IMR-90 (cell line): Measurements from ENCODE around the gene DENND6B. TPM values are rescaled to one million over a fixed set of nuclear protein-coding genes. Genes with fewer than 3 reads are reported as not detected.

Source experiments
- ATAC-seq: fragments of 200-7000 bp; cut with Tn5 transposase; 2 replicates; pipeline ENCODE4 v1.9.1; 2020; ENCODE audit warnings: low read depth, mild to moderate bottlenecking, moderate library complexity
- BruUV-seq: library from RNA; stranded (reverse); fragments of 400-500 nt; replicated peaks from 2 replicates; lab custom pipeline; 2021; lab: Mats Ljungman, UMichigan
- CTCF ChIA-PET: fragments of 300-600 bp; formaldehyde crosslinking; extraction: SDS; loops from one replicate; lab custom pipeline; 2021; ENCODE audit warnings: antibody characterized with exemption; lab: Yijun Ruan, JAX
- POLR2A ChIA-PET: fragments of 300-600 bp; sonication (Branson Sonifier 250); formaldehyde crosslinking; loops from one replicate; lab custom pipeline; 2022; ENCODE audit warnings: antibody characterized with exemption; ENCODE audit not compliant: unreplicated experiment; lab: Charles Lee
- DNase-seq: peaks from one replicate; pipeline ENCODE4 v3.0.0; 2013
- H2AFZ ChIP-seq: replicated peaks from 2 replicates; pipeline ENCODE3; 2013; ENCODE audit warnings: low read length, mild to moderate bottlenecking; ENCODE audit not compliant: poor library complexity
- H2AK5ac ChIP-seq: 2 replicates; pipeline ENCODE4 v1.6.1; 2013; ENCODE audit warnings: low read depth, low read length, inconsistent platforms
- H2AK9ac ChIP-seq: replicated peaks from 2 replicates; pipeline ENCODE3; 2013; ENCODE audit warnings: mild to moderate bottlenecking, low read depth, low read length, moderate library complexity; ENCODE audit not compliant: poor library complexity
- H2BK120ac ChIP-seq: 2 replicates; pipeline ENCODE4 v1.6.1; 2013; ENCODE audit warnings: low read depth, low read length, inconsistent platforms
- H2BK15ac ChIP-seq: 3 replicates; pipeline ENCODE4 v1.6.1; 2013; ENCODE audit warnings: low read depth, low read length, inconsistent platforms
- H2BK20ac ChIP-seq: 2 replicates; pipeline ENCODE4 v1.6.1; 2013; ENCODE audit warnings: low read depth, mild to moderate bottlenecking, inconsistent platforms, low read length, moderate library complexity
- H2BK5ac ChIP-seq: 2 replicates; pipeline ENCODE4 v1.6.1; 2013; ENCODE audit warnings: mild to moderate bottlenecking, low read depth, low read length, inconsistent platforms; ENCODE audit not compliant: poor library complexity, severe bottlenecking
- H3K14ac ChIP-seq: replicated peaks from 2 replicates; pipeline ENCODE4 v1.6.1; 2013; ENCODE audit warnings: low read depth, low read length, inconsistent platforms
- H3K18ac ChIP-seq: 2 replicates; pipeline ENCODE4 v1.6.1; 2013; ENCODE audit warnings: low read depth, low read length, control low read depth
- H3K23ac ChIP-seq: 2 replicates; pipeline ENCODE4 v1.6.1; 2013; ENCODE audit warnings: low read depth, low read length, inconsistent platforms
- H3K27ac ChIP-seq: 2 replicates; pipeline ENCODE4 v1.5.1; 2013; ENCODE audit warnings: mild to moderate bottlenecking, control low read depth, low read length; ENCODE audit not compliant: insufficient read depth
- H3K27me3 ChIP-seq: 2 replicates; pipeline ENCODE4 v1.6.1; 2013; ENCODE audit warnings: low read length; ENCODE audit not compliant: control insufficient read depth, insufficient read depth
- H3K36me3 ChIP-seq: 2 replicates; pipeline ENCODE4 v1.6.1; 2013; ENCODE audit warnings: low read length, mixed read lengths; ENCODE audit not compliant: control insufficient read depth, insufficient read depth
- H3K4ac ChIP-seq: 2 replicates; pipeline ENCODE4 v1.6.1; 2013; ENCODE audit warnings: low read depth, low read length, inconsistent platforms
- H3K4me1 ChIP-seq: 2 replicates; pipeline ENCODE4 v1.6.1; 2013; ENCODE audit warnings: low read length, mixed read lengths; ENCODE audit not compliant: control insufficient read depth, insufficient read depth
- H3K4me2 ChIP-seq: 2 replicates; pipeline ENCODE4 v1.6.1; 2013; ENCODE audit warnings: low read depth, mild to moderate bottlenecking, control low read depth, low read length, moderate library complexity
- H3K4me3 ChIP-seq: 2 replicates; pipeline ENCODE4 v1.5.1; 2013; ENCODE audit warnings: low read depth, mild to moderate bottlenecking, control low read depth, low read length, moderate library complexity; ENCODE audit not compliant: insufficient read depth
- H3K56ac ChIP-seq: 2 replicates; pipeline ENCODE4 v1.6.1; 2013; ENCODE audit warnings: low read length, inconsistent platforms; ENCODE audit not compliant: insufficient read depth; ENCODE audit errors: extremely low read depth
- H3K79me1 ChIP-seq, 2 experiments: 2 replicates each; pipeline ENCODE4 v1.6.1; 2013; ENCODE audit warnings: low read length in 2 of 2, inconsistent platforms in 1 of 2, low read depth in 1 of 2
- H3K9ac ChIP-seq: 2 replicates; pipeline ENCODE4 v1.6.1; 2013; ENCODE audit warnings: low read depth, low read length, control low read depth
- H3K9me1 ChIP-seq: 2 replicates; pipeline ENCODE4 v1.6.1; 2013; ENCODE audit warnings: low read length, inconsistent platforms; ENCODE audit not compliant: insufficient read depth
- H3K9me3 ChIP-seq: 2 replicates; pipeline ENCODE4 v1.6.1; 2013; ENCODE audit warnings: low read length; ENCODE audit not compliant: control insufficient read depth, insufficient read depth
- H4K20me1 ChIP-seq: 2 replicates; pipeline ENCODE4 v1.6.1; 2013; ENCODE audit warnings: low read length, inconsistent platforms; ENCODE audit not compliant: insufficient read depth
- H4K5ac ChIP-seq: 2 replicates; pipeline ENCODE4 v1.6.1; 2013; ENCODE audit warnings: mild to moderate bottlenecking, low read depth, low read length, control low read depth
- H4K8ac ChIP-seq, 2 experiments: 2 replicates each; pipeline ENCODE4 v1.6.1; 2013; ENCODE audit warnings: low read depth in 2 of 2, low read length in 2 of 2, control low read depth in 1 of 2, inconsistent platforms in 1 of 2
- H4K91ac ChIP-seq: 2 replicates; pipeline ENCODE4 v1.6.1; 2013; ENCODE audit warnings: low read depth, low read length, inconsistent platforms; ENCODE audit not compliant: insufficient read depth
- BHLHE40 ChIP-seq: fragments of 150-350 bp; IDR thresholded peaks from 2 replicates; pipeline ENCODE4 v1.6.1; 2016; ENCODE audit warnings: mild to moderate bottlenecking, low read depth, low read length
- CEBPB ChIP-seq: IDR thresholded peaks from 2 replicates; pipeline ENCODE4 v1.6.1; 2012; ENCODE audit warnings: low read depth, low read length, improper control_type of control experiment
- CHD1 ChIP-seq: IDR thresholded peaks from 2 replicates; pipeline ENCODE4 v1.6.1; 2012; ENCODE audit warnings: low read depth, low read length, improper control_type of control experiment
- CTCF ChIP-seq: conservative IDR thresholded peaks from 2 replicates; pipeline ENCODE4 v1.5.1; 2012; ENCODE audit warnings: mild to moderate bottlenecking, low read depth, low read length, improper control_type of control experiment
- ELK1 ChIP-seq: fragments of 150-350 bp; IDR thresholded peaks from 2 replicates; pipeline ENCODE4 v1.6.1; 2016; ENCODE audit warnings: low read depth, mild to moderate bottlenecking, low read length, moderate library complexity, borderline replicate concordance
- FOS ChIP-seq: fragments of 150-350 bp; IDR thresholded peaks from 2 replicates; pipeline ENCODE4 v1.6.1; 2016; ENCODE audit warnings: low read depth, low read length
- POLR2A ChIP-seq: IDR thresholded peaks from 2 replicates; pipeline ENCODE4 v1.6.1; 2012; ENCODE audit warnings: mild to moderate bottlenecking, low read depth, low read length
- RAD21 ChIP-seq: IDR thresholded peaks from 2 replicates; pipeline ENCODE4 v1.6.1; 2012; ENCODE audit warnings: low read length, improper control_type of control experiment
- RCOR1 ChIP-seq: IDR thresholded peaks from 2 replicates; pipeline ENCODE4 v1.6.1; 2012; ENCODE audit warnings: mild to moderate bottlenecking, low read length, improper control_type of control experiment; ENCODE audit not compliant: insufficient replicate concordance
- RFX5 ChIP-seq: IDR thresholded peaks from 2 replicates; pipeline ENCODE4 v1.8.0; 2012; ENCODE audit warnings: low read depth, mild to moderate bottlenecking, low read length, moderate library complexity
- SMC3 ChIP-seq: fragments of 150-350 bp; IDR thresholded peaks from 2 replicates; pipeline ENCODE4 v1.6.1; 2016; ENCODE audit warnings: low read depth, mild to moderate bottlenecking, antibody characterized with exemption, low read length, moderate library complexity
- USF2 ChIP-seq: fragments of 150-350 bp; IDR thresholded peaks from 2 replicates; pipeline ENCODE4 v1.6.1; 2017; ENCODE audit warnings: mild to moderate bottlenecking, antibody characterized with exemption, low read length, low read depth
- WGBS, 2 experiments: methylation state at CpG; one replicate each; pipeline versions ENCODE4 v1.1.5 to v1.1.7; 2013; ENCODE audit warnings: missing lambda C conversion rate in 2 of 2; ENCODE audit not compliant: insufficient read length in 1 of 2; ENCODE audit errors: extremely low coverage in 2 of 2; 5-methylcytosine and 5-hydroxymethylcytosine counted together
- dilution Hi-C: fragments of 300-500 bp; cut with HindIII; formaldehyde crosslinking; loops from one replicate; pipeline ENCODE4 v1.14.3; 2018; ENCODE audit warnings: low sequenced_read_pairs; ENCODE audit not compliant: unreplicated experiment
- in situ Hi-C: fragments of 300-500 bp; cut with MboI; formaldehyde crosslinking; loops from 3 replicates; pipeline ENCODE4 v1.14.3; 2019; ENCODE audit warnings: low sequenced_read_pairs, inconsistent platforms, mixed read lengths
- intact Hi-C: fragments of 100-400 bp; cut with micrococcal nuclease; formaldehyde crosslinking; loops from 2 replicates; pipeline ENCODE4 v1.10.0; 2022
- polyA plus RNA-seq, 3 experiments: library from polyadenylated mRNA; depleted of rRNA; stranded (reverse); fragments of >200 nt; gene quantifications; 2 replicates each; pipeline ENCODE4 v1.2.3, GENCODE V29; 2012; ENCODE audit warnings: low replicate concordance in 1 of 3
- total RNA-seq: library from RNA; depleted of rRNA; stranded (reverse); fragments of >200 nt; gene quantifications from 2 replicates; pipeline ENCODE4 v1.2.3, GENCODE V29; 2012

Gene DENND6B
- total and polyA plus RNA-seq, 2 of the 4 experiments (the other 2 are of a cell fraction), result 0.36 to 4.9 TPM

GRCh38 chr22:50311606-50312351 lies 15.0 kb downstream of the DENND6B start (continued):
- no peak for TF ChIP-seq RFX5

- DNase-seq (no peak), ATAC-seq (no peak)
- Histone ChIP-seq H3K9me1 (peaks cover 6% of the 10 kb centered on the region; the same call in 1 of the 2 replicates), H3K79me1 (peaks cover 0 to 15% of the 10 kb centered on the region in 2 experiments; a peak in 1 of 4 replicates), H3K27me3 (peaks cover 3% of the 10 kb centered on the region; the same call in 1 of the 2 replicates), H4K91ac (no peak overlapping the region), H3K27ac (no peak overlapping the region), H3K9ac (no peak overlapping the region), H2BK5ac (no peak overlapping the region), H3K9me3 (no peaks in the 10 kb centered on the region), H3K14ac (no peak overlapping the region), H3K56ac (no peak overlapping the region), H2AK9ac (no peak overlapping the region), H3K4me3 (no peak overlapping the region), H3K4me2 (no peak overlapping the region), H3K4me1 (peaks cover 14% of the 10 kb centered on the region), H4K5ac (no peak overlapping the region), H2BK15ac (no peak overlapping the region), H2BK120ac (no peak overlapping the region), H3K23ac (no peak overlapping the region), H4K8ac (no peak overlapping the region), H2AK5ac (peak overlapping the region; percentile 50; the same call in 1 of the 2 replicates), H3K18ac (no peak overlapping the region), H2AFZ (no peak overlapping the region), H2BK20ac (no peak overlapping the region), H3K36me3 (no peaks in the 10 kb centered on the region), H3K4ac (no peak overlapping the region), H4K20me1 (peaks cover 5% of the 10 kb centered on the region; the same call in 1 of the 2 replicates)
- dilution Hi-C loops (no loop called here), intact Hi-C loops (no loop called here), in situ Hi-C loops (no loop called here)
- ChIA-PET POLR2A (no interaction called here), CTCF (no interaction called here)
- 90% methylated on average over 4 of the region's 16 CpGs; no CpG with 5 or more reads in 1 of the 2 experiments for WGBS, 2 experiments
- no TSS peak for BruUV-seq
- TF ChIP-seq ELK1, result no peak
- no peak for TF ChIP-seq SMC3
- TF ChIP-seq CTCF, result no peak
- no peak for TF ChIP-seq RFX5
- no peak for TF ChIP-seq CEBPB
- no peak for TF ChIP-seq BHLHE40
- TF ChIP-seq FOS, result no peak
- no peak for TF ChIP-seq RCOR1
- no peak for TF ChIP-seq POLR2A
- TF ChIP-seq RAD21, result no peak
- no peak for TF ChIP-seq USF2
- no peak for TF ChIP-seq CHD1
Measured at GRCh38 chr22:50310949-50311444, 15.8 kb downstream of the DENND6B start.
